DMS53 treated with DMSO at 0.1 percent for 48 hours (cell line): ENCODE results near the gene TTYH1.
"Not testable (repeated sequence)": the region's sequence is repeated elsewhere in the genome, so short reads cannot be mapped to it uniquely, and the experiment has no call there.

Experiments used
- DNase-seq: peaks from one replicate; lab custom pipeline; 2025; ENCODE audit not compliant: unreplicated experiment; lab: John Stamatoyannopoulos, UW

The TTYH1 gene

GRCh38 chr19:54458648-54459281, 43.5 kb downstream of the TTYH1 start:
- DNase-seq, result no peak

GRCh38 chr19:54459282-54460229, 44.3 kb downstream of the TTYH1 start:
- peak; percentile 38 for DNase-seq

- DNase-seq, result no peak
Observed at GRCh38 chr19:54460230-54461005, 45.2 kb downstream of the TTYH1 start.

GRCh38 chr19:54461210-54461609, 45.9 kb downstream of the TTYH1 start:
- DNase-seq, result no peak

GRCh38 chr19:54461613-54462012, 46.3 kb downstream of the TTYH1 start:
- DNase-seq, result no peak

- DNase-seq, result no peak
Observed at GRCh38 chr19:54462047-54462654, 46.9 kb downstream of the TTYH1 start.

GRCh38 chr19:54462655-54463530, 47.6 kb downstream of the TTYH1 start:
- DNase-seq, result peak; percentile 46

GRCh38 chr19:54463531-54464043, 48.3 kb downstream of the TTYH1 start, which contains the start of gene LENG9:
TSS of gene LENG9 (minus strand) at chr19:54463778. CDS start at chr19:54463526, 252 bp downstream.
- peak; percentile 75 for DNase-seq

- DNase-seq, result peak; percentile 65
Observed at GRCh38 chr19:54464044-54464629, 48.9 kb downstream of the TTYH1 start.

- DNase-seq, result no peak
Observed at GRCh38 chr19:54464630-54465425, 49.6 kb downstream of the TTYH1 start.

- DNase-seq, result no peak
Observed at GRCh38 chr19:54465426-54466109, 50.3 kb downstream of the TTYH1 start.

- DNase-seq, result not testable (repeated sequence)
Observed at GRCh38 chr19:54466110-54466480, 50.8 kb downstream of the TTYH1 start.

- DNase-seq, result no peak
Observed at GRCh38 chr19:54469496-54469934, 54.3 kb downstream of the TTYH1 start.

GRCh38 chr19:54470276-54470887, 55.1 kb downstream of the TTYH1 start:
- DNase-seq, result no peak

- DNase-seq, result peak; percentile 23
Observed at GRCh38 chr19:54470991-54471782, 55.9 kb downstream of the TTYH1 start.

- no peak for DNase-seq
Observed at GRCh38 chr19:54473071-54473891, 58.0 kb downstream of the TTYH1 start, which contains the start of gene CDC42EP5. TSS of gene CDC42EP5 (minus strand) at chr19:54473296. CDS start at chr19:54465547, 7,749 bp downstream.
